K562 (cell line): ENCODE data around the gene TSSK2. TPM values are rescaled to one million over a fixed set of nuclear protein-coding genes. Genes with fewer than 3 reads are reported as not detected.
A peak's percentile ranks its signal among the peaks of the same experiment; 100 is the strongest.

ENCODE experiments used
- BMI1 ChIP-seq: fragments of 150-350 bp; IDR thresholded peaks from 2 replicates; pipeline ENCODE4 v1.6.1; 2014; ENCODE audit warnings: low read length
- DPF2 ChIP-seq: fragments of 450-650 bp; IDR thresholded peaks from 2 replicates; pipeline ENCODE4 v1.6.1; 2016
- MECOM ChIP-seq: fragments of 250-450 bp; sonication (Bioruptor Pico); IDR thresholded peaks from 2 replicates; pipeline ENCODE4 v1.8.0; 2022; ENCODE audit warnings: inconsistent platforms
- MYC ChIP-seq, 2 experiments: fragments of 250-450 bp in 1 of 2; sonication (Bioruptor Pico) in 1 of 2; IDR thresholded peaks; 2 replicates each; pipeline versions ENCODE4 v1.5.1 to v1.6.1; 2012 to 2021; ENCODE audit warnings: low read depth in 2 of 2, borderline replicate concordance in 1 of 2, improper control_type of control experiment in 1 of 2, low read length in 1 of 2, mild to moderate bottlenecking in 1 of 2, moderate library complexity in 1 of 2
- NRF1 ChIP-seq, 2 experiments: fragments of 450-650 bp; IDR thresholded peaks in 1 of 2; conservative IDR thresholded peaks in 1 of 2; 2 replicates each; pipeline ENCODE4 v1.6.1; 2014; ENCODE audit warnings: mild to moderate bottlenecking in 2 of 2
- SRSF7 ChIP-seq: fragments of 200-400 bp; formaldehyde crosslinking; optimal IDR thresholded peaks from 2 replicates; pipeline ENCODE3; 2017; ENCODE audit warnings: mild to moderate bottlenecking, low read depth, low read length
- TAF15 ChIP-seq: fragments of 200-400 bp; formaldehyde crosslinking; IDR thresholded peaks from 2 replicates; pipeline ENCODE4 v1.6.1; 2017; ENCODE audit warnings: mild to moderate bottlenecking, low read depth, low read length, moderate library complexity
- TSC22D4 ChIP-seq: fragments of 450-650 bp; IDR thresholded peaks from 2 replicates; pipeline ENCODE4 v1.6.1; 2016; ENCODE audit warnings: missing genetic modification characterization, missing biosample characterization, control low read depth
- U2AF2 ChIP-seq: fragments of 200-400 bp; formaldehyde crosslinking; optimal IDR thresholded peaks from 2 replicates; pipeline ENCODE3; 2017; ENCODE audit warnings: low read depth, mild to moderate bottlenecking, low read length
- polyA plus RNA-seq, 8 experiments: library from polyadenylated mRNA; depleted of rRNA in 4 of 8; stranded (reverse) in 5 of 8; unstranded in 3 of 8; fragments of >200 nt; fragmentation: Nextera tagmentation in 2 of 8; fragmentation: Illumina TruSeq in 1 of 8; extraction: Ambion mirVana in 2 of 8; extraction: Trizol in 1 of 8; gene quantifications; 2 replicates each; pipeline versions ENCODE4 v1.2.1 to v1.2.3, GENCODE V29; 2011 to 2014; ENCODE audit warnings: inconsistent platforms in 1 of 8, missing spikeins in 1 of 8
- total RNA-seq, 7 experiments: library from RNA; depleted of rRNA in 6 of 7; stranded (reverse); fragments of >200 nt in 6 of 7; fragmentation: Illumina TruSeq in 2 of 7; extraction: Trizol in 2 of 7; gene quantifications; 2 replicates each; pipeline versions ENCODE4 v1.2.1 to v1.2.3, GENCODE V29; 2011 to 2021; ENCODE audit warnings: low replicate concordance in 1 of 7
- TF ChIP-seq, protein P1 (sequence below), 2 experiments: fragments of 450-650 bp; formaldehyde crosslinking in 1 of 2; IDR thresholded peaks; 2 replicates each; pipeline versions ENCODE4 v1.4.0 to v1.6.1; 2014 to 2020; ENCODE audit warnings: mild to moderate bottlenecking in 2 of 2, borderline replicate concordance in 1 of 2, low read depth in 1 of 2
- TF ChIP-seq, protein P2 (sequence below): sonication (generic); formaldehyde crosslinking; IDR thresholded peaks from 2 replicates; pipeline ENCODE4 v1.8.0; 2022; ENCODE audit warnings: mild to moderate bottlenecking, missing genetic modification reagents
- TF ChIP-seq, protein P3 (sequence below): sonication (generic); formaldehyde crosslinking; IDR thresholded peaks from 2 replicates; pipeline ENCODE4 v1.8.0; 2022; ENCODE audit warnings: mild to moderate bottlenecking, missing genetic modification reagents

TSSK2 gene
- total and polyA plus RNA-seq, 9 of the 15 experiments (the other 6 are each of a cell fraction or from before 2014, with no cell fraction given): 0.04 TPM; not detected in 8

DNA sequence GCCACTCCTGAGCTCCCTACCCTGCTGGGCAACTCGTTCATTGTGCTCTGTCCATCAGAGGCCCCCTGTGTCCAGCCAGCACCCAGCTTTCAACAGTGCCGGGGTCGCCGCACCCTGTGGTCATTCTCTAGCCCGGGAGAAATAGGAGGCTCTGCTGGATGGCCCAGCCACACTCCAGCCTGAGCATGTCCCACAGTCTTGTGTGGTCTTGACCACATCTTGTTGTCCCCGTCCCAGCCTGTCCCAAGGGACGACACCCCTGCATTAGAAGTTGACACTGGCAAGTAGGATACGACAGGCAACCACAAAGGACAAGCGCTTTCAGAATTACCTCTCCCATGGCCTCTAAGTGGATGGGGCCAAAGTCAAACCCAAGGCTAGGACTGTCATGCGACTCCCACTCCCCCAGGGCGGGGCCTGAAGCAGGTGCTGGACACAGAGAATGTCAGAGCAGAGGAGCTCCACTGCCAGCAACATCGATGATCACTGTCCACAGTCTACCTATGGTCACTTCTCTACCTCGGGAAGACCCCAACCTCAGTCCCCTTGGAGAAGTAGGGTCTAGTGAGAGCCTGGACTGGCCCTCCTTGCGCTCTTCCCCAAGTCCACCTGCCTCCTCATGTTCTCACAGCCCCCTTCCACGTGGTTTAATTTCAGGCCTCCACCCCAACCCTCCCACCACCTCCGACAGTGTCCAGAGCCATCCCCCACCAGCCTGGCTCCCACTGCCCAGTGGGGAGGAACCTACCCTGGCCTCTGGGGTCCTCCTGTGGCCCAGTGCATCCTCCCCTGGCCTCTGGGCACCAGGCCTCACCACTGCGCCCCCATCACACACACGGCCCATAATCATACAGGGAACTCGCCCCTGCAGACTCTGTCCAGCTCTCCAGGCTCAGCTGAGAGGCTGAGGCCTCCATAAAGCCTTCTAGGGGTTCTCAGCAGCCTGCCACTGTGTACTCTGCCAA, 4.5 kb upstream of the TSSK2 start (continued):
- TF ChIP-seq, protein P1, sequence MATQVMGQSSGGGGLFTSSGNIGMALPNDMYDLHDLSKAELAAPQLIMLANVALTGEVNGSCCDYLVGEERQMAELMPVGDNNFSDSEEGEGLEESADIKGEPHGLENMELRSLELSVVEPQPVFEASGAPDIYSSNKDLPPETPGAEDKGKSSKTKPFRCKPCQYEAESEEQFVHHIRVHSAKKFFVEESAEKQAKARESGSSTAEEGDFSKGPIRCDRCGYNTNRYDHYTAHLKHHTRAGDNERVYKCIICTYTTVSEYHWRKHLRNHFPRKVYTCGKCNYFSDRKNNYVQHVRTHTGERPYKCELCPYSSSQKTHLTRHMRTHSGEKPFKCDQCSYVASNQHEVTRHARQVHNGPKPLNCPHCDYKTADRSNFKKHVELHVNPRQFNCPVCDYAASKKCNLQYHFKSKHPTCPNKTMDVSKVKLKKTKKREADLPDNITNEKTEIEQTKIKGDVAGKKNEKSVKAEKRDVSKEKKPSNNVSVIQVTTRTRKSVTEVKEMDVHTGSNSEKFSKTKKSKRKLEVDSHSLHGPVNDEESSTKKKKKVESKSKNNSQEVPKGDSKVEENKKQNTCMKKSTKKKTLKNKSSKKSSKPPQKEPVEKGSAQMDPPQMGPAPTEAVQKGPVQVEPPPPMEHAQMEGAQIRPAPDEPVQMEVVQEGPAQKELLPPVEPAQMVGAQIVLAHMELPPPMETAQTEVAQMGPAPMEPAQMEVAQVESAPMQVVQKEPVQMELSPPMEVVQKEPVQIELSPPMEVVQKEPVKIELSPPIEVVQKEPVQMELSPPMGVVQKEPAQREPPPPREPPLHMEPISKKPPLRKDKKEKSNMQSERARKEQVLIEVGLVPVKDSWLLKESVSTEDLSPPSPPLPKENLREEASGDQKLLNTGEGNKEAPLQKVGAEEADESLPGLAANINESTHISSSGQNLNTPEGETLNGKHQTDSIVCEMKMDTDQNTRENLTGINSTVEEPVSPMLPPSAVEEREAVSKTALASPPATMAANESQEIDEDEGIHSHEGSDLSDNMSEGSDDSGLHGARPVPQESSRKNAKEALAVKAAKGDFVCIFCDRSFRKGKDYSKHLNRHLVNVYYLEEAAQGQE (IDR thresholded peaks at IDR 0.05; ENCODE audit: borderline replicate concordance): no peak
- TF ChIP-seq, protein P1 (CRISPR knock-in tag; IDR thresholded peaks at IDR 0.05; ENCODE audit: low read depth): no peak
- TF ChIP-seq BMI1: no peak
- TF ChIP-seq, protein P2, sequence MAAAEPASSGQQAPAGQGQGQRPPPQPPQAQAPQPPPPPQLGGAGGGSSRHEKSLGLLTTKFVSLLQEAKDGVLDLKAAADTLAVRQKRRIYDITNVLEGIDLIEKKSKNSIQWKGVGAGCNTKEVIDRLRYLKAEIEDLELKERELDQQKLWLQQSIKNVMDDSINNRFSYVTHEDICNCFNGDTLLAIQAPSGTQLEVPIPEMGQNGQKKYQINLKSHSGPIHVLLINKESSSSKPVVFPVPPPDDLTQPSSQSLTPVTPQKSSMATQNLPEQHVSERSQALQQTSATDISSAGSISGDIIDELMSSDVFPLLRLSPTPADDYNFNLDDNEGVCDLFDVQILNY: no peak
- TF ChIP-seq TSC22D4 (tag): peak; percentile 86; the same call in 1 of the 2 replicates
- TF ChIP-seq, protein P3, sequence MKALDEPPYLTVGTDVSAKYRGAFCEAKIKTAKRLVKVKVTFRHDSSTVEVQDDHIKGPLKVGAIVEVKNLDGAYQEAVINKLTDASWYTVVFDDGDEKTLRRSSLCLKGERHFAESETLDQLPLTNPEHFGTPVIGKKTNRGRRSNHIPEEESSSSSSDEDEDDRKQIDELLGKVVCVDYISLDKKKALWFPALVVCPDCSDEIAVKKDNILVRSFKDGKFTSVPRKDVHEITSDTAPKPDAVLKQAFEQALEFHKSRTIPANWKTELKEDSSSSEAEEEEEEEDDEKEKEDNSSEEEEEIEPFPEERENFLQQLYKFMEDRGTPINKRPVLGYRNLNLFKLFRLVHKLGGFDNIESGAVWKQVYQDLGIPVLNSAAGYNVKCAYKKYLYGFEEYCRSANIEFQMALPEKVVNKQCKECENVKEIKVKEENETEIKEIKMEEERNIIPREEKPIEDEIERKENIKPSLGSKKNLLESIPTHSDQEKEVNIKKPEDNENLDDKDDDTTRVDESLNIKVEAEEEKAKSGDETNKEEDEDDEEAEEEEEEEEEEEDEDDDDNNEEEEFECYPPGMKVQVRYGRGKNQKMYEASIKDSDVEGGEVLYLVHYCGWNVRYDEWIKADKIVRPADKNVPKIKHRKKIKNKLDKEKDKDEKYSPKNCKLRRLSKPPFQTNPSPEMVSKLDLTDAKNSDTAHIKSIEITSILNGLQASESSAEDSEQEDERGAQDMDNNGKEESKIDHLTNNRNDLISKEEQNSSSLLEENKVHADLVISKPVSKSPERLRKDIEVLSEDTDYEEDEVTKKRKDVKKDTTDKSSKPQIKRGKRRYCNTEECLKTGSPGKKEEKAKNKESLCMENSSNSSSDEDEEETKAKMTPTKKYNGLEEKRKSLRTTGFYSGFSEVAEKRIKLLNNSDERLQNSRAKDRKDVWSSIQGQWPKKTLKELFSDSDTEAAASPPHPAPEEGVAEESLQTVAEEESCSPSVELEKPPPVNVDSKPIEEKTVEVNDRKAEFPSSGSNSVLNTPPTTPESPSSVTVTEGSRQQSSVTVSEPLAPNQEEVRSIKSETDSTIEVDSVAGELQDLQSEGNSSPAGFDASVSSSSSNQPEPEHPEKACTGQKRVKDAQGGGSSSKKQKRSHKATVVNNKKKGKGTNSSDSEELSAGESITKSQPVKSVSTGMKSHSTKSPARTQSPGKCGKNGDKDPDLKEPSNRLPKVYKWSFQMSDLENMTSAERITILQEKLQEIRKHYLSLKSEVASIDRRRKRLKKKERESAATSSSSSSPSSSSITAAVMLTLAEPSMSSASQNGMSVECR (CRISPR knock-in tag): no peak
- 0 out of 4 replicates have a peak, but pooled peaks of 1 of the 2 experiments have one; percentile 12 for TF ChIP-seq NRF1 (conservative IDR thresholded peaks at IDR 0.05 in 1 of 2, IDR thresholded peaks at IDR 0.05 in 1 of 2)
- 0 out of 2 replicates have a peak, but pooled peaks have one; percentile 55 for TF ChIP-seq TAF15
- TF ChIP-seq U2AF2: no peak
- TF ChIP-seq MECOM (CRISPR knock-in tag): no peak
- TF ChIP-seq MYC (IDR thresholded peaks at IDR 0.05; ENCODE audit: low read depth, low read length): no peak
- TF ChIP-seq MYC (CRISPR knock-in tag; IDR thresholded peaks at IDR 0.05; ENCODE audit: borderline replicate concordance, low read depth): 0 out of 2 replicates have a peak, but pooled peaks have one; percentile 4
- no peak for TF ChIP-seq SRSF7
- no peak for TF ChIP-seq DPF2
